NCI-H2171 treated with DMSO at 0.1 percent for 48 hours (cell line): ENCODE data around the gene KDM8.
A peak's percentile ranks its signal among the peaks of the same experiment; 100 is the strongest.

Source experiments
- DNase-seq: peaks from one replicate; lab custom pipeline; 2025; lab: John Stamatoyannopoulos, UW

KDM8 gene

DNA sequence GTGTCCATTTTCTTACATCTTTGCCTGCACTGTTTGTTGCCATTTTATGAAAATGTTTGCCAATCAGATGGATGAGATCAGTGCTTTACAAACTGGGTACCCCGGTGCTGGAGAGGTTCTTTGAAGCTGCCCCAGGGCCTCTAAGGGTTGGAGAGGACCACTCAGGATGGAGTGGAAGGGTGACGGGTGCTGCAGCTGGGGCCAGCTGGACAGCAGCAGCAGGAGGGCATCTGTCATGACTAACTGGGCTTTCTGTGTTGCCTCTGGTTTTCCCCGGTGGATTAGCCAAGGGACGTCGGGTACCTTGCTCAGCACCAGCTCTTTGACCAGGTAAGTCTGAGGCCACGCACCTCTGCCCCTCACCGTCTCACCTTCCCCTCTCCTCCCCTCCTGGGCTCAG, 12.3 kb downstream of the KDM8 start:
- DNase-seq = no peak

DNA sequence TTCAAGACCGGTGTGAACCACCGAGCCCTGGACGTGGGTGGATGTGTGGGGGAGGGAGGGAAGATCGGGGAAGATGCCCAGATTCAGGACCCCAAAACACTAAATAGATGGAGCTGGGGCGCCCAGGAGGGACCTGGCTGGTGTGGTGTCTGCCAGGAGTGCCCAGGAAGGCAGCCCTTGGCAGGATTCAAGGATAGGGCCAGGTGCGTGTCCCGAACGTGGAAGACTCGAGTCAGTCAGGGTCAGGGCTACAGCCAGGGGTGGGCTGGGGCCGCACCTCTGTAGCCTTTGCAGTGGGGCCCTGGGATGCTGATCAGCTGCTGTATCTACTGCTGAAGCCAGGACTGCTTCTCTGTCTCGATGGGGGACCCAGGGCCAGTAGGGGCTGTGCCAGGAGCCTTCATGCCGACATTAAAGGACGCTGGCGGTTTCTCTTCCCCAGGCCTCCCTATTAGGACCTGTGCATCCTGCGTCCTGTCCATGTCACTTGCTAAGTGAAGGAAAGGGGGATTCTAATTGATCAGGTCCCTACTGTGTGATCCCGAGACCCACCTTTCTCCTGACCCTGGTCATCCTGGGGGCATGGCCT, 13.1 kb downstream of the KDM8 start:
- DNase-seq = no peak

DNA sequence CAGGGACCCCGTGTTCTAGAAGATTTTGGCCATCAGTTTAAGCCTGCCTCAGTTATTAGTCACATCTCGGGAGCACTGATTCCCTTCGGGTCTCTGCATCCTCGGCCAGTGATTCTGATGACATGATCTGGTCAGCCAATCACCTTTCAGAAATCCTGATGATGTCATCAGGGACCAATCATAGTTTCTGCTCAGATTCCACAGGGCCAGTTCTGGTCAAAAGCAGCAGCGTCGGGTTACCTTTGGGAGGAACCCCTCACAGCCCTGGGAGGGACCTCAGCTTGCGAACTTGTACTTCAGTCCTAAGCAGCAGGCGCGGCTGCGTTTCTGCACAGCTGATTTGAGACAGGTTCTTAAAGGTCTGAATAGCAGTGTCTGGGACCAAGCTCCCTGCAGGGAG, 13.9 kb downstream of the KDM8 start:
- no peak for DNase-seq

DNA sequence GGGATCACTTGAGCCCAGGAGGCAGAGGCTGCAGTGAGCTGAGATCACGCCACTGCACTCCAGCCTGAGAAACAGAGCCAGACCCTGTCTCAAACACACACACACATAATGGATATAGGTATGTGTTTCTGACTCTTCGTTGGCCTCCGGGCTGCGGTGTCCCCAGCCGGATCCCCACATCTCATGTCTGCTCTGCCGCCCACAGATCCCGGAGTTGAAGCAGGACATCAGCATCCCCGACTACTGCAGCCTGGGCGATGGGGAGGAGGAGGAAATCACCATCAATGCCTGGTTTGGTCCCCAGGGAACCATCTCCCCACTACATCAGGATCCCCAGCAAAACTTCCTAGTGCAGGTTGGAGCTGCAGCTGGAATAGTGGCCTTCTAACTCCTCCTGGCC, 15.4 kb downstream of the KDM8 start:
- no peak for DNase-seq

DNA sequence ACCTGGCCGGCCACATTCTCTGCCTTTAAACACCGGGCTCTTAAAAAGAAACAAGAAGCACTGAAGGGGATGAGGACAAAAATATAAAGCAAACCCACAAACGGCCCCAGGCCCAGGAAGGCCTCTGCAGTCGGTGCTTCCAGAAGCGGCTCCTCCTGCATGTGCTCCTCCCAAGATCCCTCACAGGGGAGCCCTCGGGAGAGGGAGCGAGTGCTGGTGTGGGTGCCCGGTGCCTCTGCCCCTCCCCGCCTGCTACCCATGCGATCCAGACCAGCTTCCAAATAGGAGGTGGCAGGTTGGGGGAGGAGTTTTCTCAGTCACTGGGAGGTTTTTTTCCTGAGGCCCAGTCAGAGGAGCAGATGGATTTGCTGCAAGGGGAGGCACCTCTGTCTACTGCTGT, 15.8 kb downstream of the KDM8 start:
- peak; percentile 17 for DNase-seq

DNA sequence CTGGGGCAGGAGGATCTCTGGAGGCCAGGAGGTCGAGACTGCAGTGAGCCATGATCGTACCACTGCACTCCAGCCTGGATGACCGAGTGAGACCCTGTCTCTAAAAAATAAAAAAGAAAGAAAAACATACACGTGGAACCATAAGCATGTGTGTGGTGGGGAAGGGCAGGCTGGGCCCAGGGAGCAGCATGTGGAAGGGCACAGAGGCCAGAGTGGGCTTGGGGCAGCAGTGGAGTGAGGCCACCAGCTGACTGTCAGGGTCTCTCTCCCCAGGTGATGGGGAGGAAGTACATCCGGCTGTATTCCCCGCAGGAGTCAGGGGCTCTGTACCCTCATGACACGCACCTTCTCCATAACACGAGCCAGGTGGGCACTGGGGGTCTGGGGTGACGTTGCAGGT, 16.8 kb downstream of the KDM8 start:
- DNase-seq = no peak

DNA sequence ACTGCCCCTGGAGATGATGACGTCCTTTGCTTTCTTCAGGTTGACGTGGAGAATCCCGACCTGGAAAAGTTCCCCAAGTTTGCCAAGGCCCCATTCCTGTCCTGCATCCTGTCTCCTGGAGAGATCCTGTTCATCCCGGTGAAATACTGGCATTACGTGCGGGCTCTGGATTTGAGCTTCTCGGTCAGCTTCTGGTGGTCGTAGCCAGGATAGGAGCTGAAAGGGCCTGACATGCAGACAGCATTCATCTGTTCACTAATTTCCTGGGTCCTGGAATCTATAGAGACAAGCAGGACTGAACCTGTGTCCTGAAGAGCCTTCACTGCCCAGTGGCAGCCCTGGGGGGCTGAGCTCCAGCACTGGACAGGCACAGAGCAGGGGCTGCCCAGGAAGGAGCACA, 17.2 kb downstream of the KDM8 start:
- no peak for DNase-seq

DNA sequence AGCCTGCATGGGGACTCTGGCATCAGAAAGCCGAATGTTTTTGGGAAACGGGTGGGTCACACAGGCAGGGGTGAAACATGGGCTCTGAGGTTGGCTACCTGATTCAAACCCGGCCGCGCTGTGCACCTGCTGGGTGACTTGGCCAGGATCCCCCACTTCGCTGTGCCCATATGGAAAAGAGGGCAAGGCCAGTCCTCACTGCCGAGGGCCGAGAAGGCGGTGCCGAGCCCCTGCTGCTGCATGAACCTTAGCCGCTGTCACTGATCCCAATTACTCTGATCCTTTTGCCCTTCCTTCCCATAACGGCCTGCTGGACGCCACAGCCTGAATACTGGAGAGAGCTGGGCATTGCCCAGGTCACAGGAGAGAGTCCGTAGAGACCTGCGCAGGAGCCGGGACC, 17.7 kb downstream of the KDM8 start:
- DNase-seq = no peak

DNA sequence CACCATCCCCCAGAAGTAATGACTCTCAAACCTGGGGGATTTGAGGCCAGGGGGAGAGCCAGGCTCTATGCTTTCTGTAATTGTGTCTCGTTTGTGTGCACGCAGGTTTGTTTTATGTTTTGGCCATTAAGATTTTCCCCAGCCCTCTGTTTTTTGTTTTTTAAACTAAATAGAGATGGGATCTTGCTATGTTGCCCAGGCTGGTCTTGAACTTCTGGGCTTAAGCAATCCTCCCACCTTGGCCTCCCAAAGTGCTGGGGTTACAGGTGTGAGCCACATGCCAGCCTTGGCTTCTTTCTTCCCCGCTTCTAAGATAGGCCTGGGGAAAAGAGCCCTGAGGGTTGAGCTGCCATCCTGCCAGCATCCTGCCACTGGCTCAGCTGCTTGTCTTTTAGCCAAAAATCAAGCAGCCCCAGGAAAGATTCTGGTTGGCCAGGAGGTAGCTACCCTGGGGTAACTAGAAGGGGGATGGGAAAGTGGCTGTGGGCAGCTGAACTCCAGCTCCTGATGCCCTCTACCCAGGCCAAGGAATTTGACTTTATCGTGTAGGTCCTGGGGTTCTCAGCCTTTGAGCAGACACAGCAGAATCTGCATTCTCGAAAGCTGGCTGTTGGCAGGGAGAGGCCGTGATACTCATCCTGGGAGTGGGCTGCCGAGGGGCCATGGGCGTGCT, 18.4 kb downstream of the KDM8 start:
- DNase-seq = no peak

DNA sequence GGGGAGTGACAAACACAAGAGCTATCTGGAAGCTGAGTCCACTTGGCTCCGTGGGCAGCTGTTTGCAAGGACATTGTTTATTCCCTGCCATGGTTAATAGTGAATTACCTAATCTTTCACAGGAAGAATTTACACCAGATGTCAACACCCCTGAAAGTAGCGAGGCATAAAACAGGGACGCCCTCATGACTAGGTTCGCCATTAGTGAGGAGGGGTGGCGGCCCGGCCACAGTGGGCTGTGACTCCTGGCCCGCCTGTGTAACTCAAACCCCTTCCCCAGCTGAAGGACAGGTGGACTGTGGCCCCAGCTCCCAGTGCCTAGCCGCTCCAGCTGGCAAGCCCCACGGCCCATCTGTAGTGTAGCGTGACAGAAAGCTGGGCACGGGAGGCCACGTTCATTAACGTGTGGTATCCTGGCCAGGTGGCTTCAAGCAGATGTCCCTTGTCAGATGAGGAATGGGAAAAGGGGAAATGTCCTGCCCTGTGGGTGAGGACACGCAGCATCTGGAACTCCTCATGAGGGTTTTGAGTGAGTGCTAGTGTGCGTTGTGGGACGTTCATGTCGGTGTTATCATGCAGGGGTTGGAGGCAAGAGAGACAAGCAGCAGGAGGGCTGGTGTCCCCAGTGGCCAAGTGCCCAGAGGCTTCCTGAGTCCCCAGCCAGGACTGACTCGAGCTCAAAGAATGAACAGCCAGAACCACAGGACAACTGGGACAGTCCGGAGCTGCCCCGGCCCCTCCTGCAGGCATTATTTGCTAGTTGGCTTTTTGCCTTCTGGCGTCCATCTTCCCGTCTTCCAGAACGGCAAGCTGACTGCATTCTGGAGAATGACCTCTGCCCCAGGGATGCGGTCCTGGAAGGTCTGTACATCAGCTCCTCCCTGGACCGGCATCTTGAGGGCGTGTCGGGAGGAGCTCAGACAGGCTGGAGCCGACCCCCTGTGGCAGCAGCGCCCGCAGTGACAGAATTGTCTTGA, 19.2 kb downstream of the KDM8 start:
- peak; percentile 80 for DNase-seq

DNA sequence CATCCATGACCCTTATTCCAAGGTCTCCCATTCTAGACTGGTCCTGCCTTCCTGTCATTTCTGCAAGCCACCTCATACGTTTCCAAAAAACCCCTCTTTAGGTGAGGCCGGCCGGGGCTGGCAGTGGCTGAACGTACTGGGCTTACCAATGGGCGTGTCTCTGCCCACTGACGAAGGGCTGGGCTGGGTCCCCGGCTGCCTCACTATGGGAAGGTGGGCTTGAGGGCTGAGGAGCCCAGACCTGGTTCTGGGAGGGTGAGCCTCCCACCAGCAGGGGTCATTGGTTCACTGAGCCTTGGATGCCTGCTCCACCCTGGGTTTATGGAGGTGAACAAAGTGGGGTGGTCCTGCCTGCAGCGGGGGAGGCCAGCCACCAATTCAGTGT, 19.9 kb downstream of the KDM8 start:
- DNase-seq = no peak

DNA sequence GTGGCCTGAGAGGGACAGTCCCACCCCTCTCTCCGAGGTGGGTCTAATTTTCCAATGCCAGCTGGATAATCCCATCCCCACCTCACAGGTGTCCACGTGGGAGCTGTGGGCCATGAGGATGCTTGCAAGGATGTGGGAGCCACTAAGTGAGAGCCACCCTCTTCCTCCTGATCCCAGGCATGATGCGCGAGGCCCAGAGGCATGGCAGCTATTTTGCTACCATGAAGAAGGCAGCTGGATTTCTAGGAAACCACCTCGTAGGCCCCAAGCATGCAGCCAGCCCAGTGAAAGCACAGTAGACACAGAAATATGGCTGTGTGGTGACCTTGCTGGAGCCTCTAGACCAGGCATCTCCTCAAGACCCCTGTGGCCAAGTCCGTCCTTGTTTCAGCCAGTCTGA, 20.4 kb downstream of the KDM8 start:
- no peak for DNase-seq

DNA sequence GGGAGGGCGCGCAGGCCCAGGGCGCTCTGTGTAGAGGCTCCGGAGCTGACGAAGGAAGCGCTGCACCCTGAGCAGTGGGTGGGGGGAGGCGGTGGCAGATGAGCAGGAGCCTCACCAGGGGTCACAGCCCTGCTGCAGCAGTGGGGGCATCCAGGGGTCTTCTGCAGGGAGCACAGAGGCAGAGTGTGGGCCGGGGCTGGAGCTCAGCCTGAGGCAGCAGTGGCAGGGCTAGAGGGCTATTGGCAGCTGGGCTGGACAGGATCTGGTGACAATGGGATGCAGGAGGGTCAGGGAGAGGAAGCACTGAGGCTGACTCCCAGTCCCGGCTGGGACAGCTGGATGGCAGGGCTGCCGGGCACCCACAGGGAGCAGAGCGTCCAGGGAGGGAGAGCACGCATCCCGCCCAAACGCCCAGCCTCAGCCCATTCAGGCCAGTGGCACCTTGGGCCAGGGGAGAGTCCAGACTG, 21.0 kb downstream of the KDM8 start:
- DNase-seq = no peak

DNA sequence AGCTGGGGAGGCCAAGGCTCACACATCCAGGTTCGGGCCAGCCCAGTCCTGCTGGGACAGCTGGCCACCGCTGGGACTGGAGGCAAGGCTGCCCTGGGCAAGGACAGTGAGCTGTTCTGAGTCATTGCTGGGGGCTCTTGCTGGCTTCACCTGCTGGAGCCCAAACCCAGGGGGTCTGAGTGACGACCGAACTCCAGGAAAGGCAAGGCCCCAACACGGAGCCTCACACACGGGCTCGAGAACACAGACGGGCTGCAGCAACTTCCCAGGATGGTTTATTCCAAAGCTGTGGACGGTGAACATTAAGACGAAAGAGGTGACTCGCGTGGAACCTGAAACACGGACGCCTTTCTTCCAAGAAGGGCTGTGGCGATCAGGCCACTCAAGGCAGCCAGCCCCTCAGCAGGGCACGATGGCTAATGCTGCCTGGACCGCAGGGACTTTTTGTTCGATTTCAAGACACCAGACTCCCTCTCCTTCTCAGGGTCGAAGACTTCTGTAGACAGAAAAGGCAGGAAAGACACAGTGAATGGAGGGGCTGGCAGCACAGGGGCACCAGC, 21.5 kb downstream of the KDM8 start:
- DNase-seq = no peak

DNA sequence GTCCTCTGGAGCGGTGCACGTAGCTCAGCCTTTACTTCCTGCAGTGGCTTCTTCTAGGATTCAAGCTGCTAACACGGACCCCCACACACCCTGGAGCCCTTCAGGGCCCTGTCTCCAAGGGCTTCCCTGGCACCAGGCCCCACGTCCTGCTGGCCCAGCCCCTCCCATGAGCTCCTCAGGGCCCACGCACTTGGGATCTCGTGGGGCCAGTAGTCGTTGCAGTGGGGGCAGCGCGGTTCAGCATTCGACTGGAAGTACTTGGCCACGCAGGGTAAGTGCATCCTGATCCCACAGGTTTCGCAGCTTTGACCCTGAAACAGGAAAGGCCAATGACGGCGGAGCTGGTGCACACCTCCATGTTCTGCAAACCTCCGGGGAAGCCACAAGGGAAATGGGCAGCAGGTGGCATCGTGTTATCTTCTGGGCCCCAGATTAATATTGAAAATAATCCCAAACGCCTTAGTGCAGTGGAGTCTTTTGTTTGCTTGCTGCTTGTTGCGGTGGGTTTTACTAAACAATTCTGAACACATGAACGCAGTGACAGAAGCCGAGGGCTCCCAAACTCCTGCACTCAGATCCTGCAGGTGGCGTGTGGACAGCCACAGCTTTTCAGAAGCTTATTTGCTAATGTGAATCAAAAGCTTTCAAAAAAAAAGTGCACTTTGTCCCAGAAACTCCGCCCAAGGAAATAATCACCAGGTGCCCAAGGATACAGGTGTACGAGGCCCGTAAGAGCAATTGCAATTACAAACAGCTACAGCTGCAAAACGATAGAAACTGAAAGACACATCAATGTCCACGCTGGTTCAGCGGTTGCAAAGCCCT, 22.4 kb downstream of the KDM8 start:
- DNase-seq = peak; percentile 68

DNA sequence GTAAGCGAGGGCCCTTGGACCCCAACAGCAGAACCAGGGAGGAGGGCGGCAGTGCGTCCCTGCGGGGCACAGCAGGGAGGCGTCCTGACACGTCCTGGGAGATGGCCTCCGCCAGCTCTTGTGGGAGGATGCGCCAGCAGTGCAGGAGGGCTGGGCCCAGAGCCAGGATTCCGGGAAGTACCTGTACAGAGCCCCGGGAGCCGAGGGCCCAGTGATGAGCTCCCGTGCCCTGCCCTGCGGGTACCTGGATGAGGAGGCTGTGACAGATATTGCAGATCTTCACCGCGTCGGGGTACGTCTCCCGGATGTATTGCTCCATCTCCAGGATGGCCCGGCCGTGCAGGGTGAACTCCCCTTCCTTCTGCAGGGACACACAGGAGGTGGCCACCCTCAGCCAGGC, 23.1 kb downstream of the KDM8 start:
- DNase-seq = peak; percentile 71

DNA sequence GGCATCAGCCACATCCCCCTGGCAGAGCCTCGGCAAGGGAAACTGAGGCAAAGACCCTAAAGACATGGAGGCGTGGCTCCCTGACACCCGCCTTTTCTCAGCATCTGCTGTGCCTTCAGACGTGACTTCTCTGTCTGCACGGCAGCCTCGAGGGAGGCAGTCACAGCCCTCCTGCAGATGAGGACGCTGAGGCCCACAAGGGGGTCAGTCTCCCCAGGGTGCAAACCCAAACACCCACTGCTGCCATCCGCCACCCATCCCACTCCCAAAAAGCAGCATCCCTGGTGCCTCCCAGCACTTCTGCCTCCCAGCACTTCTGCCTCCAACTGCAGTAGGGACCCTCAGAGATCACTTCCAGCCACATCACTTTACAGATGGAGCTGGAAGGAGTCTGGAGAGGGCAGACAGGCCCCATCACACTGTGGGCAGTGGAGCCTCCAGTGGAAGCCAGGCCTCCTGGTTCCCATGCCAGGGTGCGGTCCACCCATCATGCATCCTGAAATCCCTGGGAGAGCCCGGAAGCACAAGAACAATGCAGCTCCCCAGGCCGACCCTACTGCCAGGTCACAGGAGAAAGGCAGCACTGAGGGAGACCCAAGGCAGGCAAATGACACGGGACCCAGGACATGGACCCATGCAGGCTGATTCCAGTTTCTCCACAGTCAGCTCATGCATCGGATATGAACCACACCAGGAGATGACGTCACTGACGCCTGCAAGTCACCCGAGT, 23.8 kb downstream of the KDM8 start:
- DNase-seq = no peak

DNA sequence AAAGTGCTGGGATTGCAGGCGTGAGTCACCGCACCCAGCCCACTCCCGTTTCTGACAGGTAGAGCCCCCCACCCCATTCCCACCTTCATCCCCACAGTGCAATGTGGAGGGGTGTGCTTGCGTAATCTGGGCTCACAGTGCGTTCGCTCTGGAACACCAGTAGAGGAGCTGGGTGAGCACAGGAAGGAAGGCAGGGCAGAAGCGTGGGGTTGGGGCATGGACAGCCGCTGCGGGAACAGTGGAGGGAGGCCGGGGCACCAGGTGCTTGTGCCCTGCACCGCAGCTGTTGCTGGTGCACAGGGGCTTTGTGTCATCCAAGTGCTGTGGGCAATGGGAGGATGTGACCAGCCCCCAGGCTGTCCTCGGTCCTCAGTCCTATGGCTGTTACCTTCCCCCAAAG, 24.7 kb downstream of the KDM8 start:
- no peak for DNase-seq

DNA sequence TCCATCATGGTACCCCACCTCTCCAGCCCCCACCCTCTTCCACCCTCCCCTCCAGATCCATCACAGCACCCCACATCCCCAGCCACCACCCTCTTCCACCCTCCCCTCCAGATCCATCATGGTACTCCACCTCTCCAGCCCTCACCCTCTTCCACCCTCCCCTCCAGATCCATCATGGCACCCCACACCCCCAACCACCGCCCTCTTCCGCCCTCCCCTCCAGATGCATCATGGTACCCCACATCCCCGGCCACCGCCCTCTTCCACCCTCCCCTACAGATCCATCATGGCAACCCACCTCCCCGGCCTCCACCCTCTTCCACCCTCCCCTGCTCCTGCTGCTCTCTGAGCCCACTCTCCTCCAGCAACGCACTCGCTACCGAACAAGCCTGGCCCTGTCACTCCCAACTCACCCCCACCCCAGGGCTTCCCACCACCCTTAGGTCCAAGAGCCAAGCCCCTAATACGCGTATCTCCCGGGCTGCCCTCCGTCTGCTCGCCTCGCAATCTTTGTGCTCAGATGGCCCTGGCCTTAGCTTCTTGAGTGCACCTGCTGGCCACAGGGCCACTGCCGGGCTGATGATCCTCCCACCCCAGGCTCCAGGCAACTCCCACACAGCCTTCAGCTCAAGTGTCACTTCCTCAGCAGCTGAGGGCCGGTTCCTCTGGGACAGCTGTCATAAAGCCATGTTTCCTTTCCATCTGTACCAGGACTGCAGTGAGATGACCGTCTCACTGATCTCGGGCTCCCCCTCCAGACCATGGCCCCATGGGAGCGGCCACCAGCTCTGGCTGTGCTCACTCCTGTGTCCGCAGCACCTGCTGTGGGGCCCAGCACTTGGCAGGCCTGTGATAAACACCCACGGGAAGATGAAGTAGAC, 25.5 kb downstream of the KDM8 start:
- DNase-seq = no peak

DNA sequence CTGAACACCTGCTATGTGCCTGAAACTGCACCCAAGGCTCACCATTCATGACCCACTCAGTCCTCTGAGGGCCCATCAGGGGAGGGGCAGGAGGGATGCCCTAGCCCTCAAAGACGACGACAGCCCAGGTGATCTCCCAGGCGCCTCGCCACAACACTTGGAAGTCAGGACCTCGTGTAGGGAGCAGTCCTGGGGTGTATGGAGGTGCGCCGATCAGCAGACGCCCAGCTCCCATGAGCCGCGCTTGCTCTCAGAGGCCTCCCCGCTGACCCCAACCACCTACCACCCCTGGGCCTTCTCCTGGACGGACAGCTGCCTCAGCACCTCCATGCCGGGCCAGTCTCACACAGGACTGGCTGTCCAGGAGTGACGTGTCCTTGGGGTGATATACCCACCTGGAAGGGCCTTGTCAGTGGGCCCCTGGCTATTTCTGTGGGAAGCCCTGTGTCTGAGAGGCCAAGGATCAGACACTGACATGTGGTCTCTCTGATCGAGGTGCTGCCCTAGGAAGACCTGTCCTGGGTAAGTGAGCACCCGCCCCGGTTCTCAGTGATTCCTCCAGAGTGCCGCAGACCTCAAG, 26.7 kb downstream of the KDM8 start:
- DNase-seq = no peak
